Tibial nerve (tissue), 4 donors: ENCODE measurements around the gene MSX1.

ENCODE experiments used
- EP300 ChIP-seq, 2 donors: sonication (generic); formaldehyde crosslinking; IDR thresholded peaks; one replicate each; pipeline ENCODE4 v1.6.1; 2017; ENCODE audit warnings: antibody characterized with exemption in 2 of 2, mild to moderate bottlenecking in 1 of 2
- POLR2A ChIP-seq, 2 donors: fragments of 450-650 bp; IDR thresholded peaks; one replicate each; pipeline ENCODE4 v1.6.1; 2017; ENCODE audit warnings: antibody characterized with exemption in 2 of 2, mild to moderate bottlenecking in 2 of 2, moderate library complexity in 2 of 2
- TF ChIP-seq, protein P1 (sequence below), 5 experiments: fragments of 200-600 bp in 3 of 5; fragments of 450-650 bp in 2 of 5; sonication (generic) in 3 of 5; IDR thresholded peaks; one replicate each; pipeline ENCODE4 v1.5.1; 2016 to 2019; ENCODE audit warnings: antibody characterized with exemption in 5 of 5, mild to moderate bottlenecking in 3 of 5, moderate library complexity in 2 of 5

- TF ChIP-seq, protein P1, sequence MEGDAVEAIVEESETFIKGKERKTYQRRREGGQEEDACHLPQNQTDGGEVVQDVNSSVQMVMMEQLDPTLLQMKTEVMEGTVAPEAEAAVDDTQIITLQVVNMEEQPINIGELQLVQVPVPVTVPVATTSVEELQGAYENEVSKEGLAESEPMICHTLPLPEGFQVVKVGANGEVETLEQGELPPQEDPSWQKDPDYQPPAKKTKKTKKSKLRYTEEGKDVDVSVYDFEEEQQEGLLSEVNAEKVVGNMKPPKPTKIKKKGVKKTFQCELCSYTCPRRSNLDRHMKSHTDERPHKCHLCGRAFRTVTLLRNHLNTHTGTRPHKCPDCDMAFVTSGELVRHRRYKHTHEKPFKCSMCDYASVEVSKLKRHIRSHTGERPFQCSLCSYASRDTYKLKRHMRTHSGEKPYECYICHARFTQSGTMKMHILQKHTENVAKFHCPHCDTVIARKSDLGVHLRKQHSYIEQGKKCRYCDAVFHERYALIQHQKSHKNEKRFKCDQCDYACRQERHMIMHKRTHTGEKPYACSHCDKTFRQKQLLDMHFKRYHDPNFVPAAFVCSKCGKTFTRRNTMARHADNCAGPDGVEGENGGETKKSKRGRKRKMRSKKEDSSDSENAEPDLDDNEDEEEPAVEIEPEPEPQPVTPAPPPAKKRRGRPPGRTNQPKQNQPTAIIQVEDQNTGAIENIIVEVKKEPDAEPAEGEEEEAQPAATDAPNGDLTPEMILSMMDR (IDR thresholded peaks at IDR 0.05), result no peak
- TF ChIP-seq POLR2A (IDR thresholded peaks at IDR 0.05) (no peak), EP300 (IDR thresholded peaks at IDR 0.05) (no peak)
Measured at GRCh38 chr4:4862665-4863482, 3.4 kb downstream of the MSX1 start.
